ENCODE data around the gene AKAP1. TPM values are rescaled to one million over a fixed set of nuclear protein-coding genes. Genes with fewer than 3 reads are reported as not detected.

Gene AKAP1
- total RNA-seq, 1 donor from 2014 or later, result 21.5 TPM

DNA sequence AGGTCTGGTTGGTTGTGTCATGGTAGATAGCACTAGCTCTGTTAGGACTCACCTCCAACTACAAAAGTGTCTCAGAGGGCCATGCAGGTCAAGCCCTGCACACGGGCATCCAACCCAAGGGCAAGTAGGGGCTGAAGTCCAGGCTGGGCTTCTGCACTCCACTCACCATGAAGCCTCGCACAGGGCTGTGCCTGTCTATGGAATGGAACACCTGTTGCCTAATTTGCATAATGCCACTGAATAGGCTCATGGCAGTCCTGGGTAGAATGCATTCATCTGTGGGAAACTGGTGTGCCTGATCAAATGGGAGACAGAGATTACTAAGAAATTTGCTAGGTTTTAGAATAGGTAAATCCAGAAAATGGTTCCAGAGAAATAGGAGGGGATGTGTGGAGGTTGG lies 8.0 kb upstream of the AKAP1 start:
- Mint-ChIP-seq H3K9me3 (no peaks in the 10 kb centered on the region), H3K27me3 (ENCODE audit: low read depth) (peaks cover 6% of the 10 kb centered on the region), H3K36me3 (ENCODE audit: low read depth) (no peaks in the 10 kb centered on the region), H3K27ac (ENCODE audit: unreplicated experiment) (no peak overlapping the region), H3K4me3 (no peak overlapping the region), H3K4me1 (peaks cover 7% of the 10 kb centered on the region)
- DNase-seq (ENCODE audit: low read depth, low spot score), result no peak
- TF ChIP-seq, protein P1, sequence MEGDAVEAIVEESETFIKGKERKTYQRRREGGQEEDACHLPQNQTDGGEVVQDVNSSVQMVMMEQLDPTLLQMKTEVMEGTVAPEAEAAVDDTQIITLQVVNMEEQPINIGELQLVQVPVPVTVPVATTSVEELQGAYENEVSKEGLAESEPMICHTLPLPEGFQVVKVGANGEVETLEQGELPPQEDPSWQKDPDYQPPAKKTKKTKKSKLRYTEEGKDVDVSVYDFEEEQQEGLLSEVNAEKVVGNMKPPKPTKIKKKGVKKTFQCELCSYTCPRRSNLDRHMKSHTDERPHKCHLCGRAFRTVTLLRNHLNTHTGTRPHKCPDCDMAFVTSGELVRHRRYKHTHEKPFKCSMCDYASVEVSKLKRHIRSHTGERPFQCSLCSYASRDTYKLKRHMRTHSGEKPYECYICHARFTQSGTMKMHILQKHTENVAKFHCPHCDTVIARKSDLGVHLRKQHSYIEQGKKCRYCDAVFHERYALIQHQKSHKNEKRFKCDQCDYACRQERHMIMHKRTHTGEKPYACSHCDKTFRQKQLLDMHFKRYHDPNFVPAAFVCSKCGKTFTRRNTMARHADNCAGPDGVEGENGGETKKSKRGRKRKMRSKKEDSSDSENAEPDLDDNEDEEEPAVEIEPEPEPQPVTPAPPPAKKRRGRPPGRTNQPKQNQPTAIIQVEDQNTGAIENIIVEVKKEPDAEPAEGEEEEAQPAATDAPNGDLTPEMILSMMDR (conservative IDR thresholded peaks at IDR 0.05), result no peak

- peaks cover 6% of the 10 kb centered on the region for H3K27me3 Mint-ChIP-seq (ENCODE audit: low read depth)
- H3K27ac Mint-ChIP-seq (ENCODE audit: unreplicated experiment), result no peak overlapping the region
- no peak overlapping the region for H3K4me3 Mint-ChIP-seq
- H3K9me3 Mint-ChIP-seq, result no peaks in the 10 kb centered on the region
- TF ChIP-seq, protein P1 (conservative IDR thresholded peaks at IDR 0.05), result no peak
- no peaks in the 10 kb centered on the region for H3K4me1 Mint-ChIP-seq
- no peak for DNase-seq (ENCODE audit: low read depth, low spot score)
- no peaks in the 10 kb centered on the region for H3K36me3 Mint-ChIP-seq (ENCODE audit: low read depth)
These were observed 6.8 kb upstream of the AKAP1 start for GRCh38 chr17:57078274-57078673.

- Mint-ChIP-seq H3K27me3 (ENCODE audit: low read depth) (peaks cover 4% of the 10 kb centered on the region), H3K4me1 (peaks cover 5% of the 10 kb centered on the region), H3K4me3 (no peak overlapping the region), H3K36me3 (ENCODE audit: low read depth) (no peaks in the 10 kb centered on the region), H3K9me3 (no peaks in the 10 kb centered on the region), H3K27ac (ENCODE audit: unreplicated experiment) (no peak overlapping the region)
- DNase-seq (ENCODE audit: low read depth, low spot score), result no peak
- TF ChIP-seq, protein P1 (conservative IDR thresholded peaks at IDR 0.05), result no peak
These were observed 4.3 kb upstream of the AKAP1 start for GRCh38 chr17:57080718-57081117.

DNA sequence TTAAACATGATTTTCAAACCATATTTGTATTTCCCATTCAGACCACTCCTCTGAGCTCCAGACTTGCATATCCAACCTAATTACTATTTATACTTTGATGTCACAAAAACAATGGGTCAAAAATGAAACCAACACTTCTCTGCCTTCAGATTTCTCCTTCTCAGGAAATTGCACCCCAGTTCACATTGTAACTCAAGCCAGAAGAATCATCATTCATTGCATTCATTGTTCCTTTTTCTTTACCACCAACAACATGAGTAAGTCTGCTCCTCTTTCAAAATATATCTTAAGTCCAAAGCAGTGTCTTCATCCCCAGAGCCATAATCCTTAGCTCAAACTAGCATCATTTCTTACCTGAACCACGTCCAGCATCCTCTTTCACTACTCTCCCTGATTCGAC lies 2.6 kb upstream of the AKAP1 start:
- no peaks in the 10 kb centered on the region for H3K9me3 Mint-ChIP-seq
- TF ChIP-seq, protein P1 (conservative IDR thresholded peaks at IDR 0.05), result no peak
- H3K4me3 Mint-ChIP-seq, result peak overlapping the region; percentile 25
- peak overlapping the region; percentile 9 for H3K27ac Mint-ChIP-seq (ENCODE audit: unreplicated experiment)
- DNase-seq (ENCODE audit: low read depth, low spot score), result no peak
- H3K27me3 Mint-ChIP-seq (ENCODE audit: low read depth), result peaks cover 18% of the 10 kb centered on the region
- H3K4me1 Mint-ChIP-seq, result peaks cover 19% of the 10 kb centered on the region
- H3K36me3 Mint-ChIP-seq (ENCODE audit: low read depth), result no peaks in the 10 kb centered on the region

DNA sequence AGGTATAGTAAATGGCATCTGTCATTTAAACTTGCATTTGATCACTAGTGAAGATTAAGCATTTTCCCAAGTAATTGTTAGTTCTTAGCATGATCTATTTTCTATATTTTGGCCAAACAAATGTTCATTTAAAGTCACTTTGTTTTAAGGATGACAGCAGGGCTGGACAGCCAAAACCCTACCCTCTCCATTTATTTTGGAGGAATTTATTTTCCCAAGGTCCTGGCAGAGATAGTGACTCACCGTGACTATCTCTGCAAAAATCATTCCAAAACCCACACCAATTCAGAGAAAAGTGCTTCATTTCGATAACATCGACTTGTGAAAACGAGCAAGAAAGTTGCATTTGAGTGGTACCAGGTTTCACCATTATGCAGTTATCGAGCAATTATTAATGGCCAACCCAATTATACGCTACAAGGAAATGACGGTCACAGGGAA lies 665 bp upstream of the AKAP1 start:
- H3K4me3 Mint-ChIP-seq, result peak overlapping the region; percentile 95
- peak overlapping the region; percentile 98 for H3K27ac Mint-ChIP-seq (ENCODE audit: unreplicated experiment)
- TF ChIP-seq, protein P1 (conservative IDR thresholded peaks at IDR 0.05), result no peak

More for the DNA sequence above, 665 bp upstream of the AKAP1 start:
- Mint-ChIP-seq H3K27me3 (ENCODE audit: low read depth) (peaks cover 24% of the 10 kb centered on the region), H3K9me3 (no peaks in the 10 kb centered on the region), H3K36me3 (ENCODE audit: low read depth) (no peaks in the 10 kb centered on the region), H3K4me1 (peaks cover 20% of the 10 kb centered on the region)
- DNase-seq (ENCODE audit: low read depth, low spot score), result no peak

Data from neural crest cell (in vitro differentiated cells).